Mesendoderm (in vitro differentiated cells): ENCODE data around the gene DCXR.
"Not testable (repeated sequence)": the region's sequence is repeated elsewhere in the genome, so short reads cannot be mapped to it uniquely, and the experiment has no call there.

ENCODE experiments used
- DNase-seq: peaks from one replicate; pipeline ENCODE4 v3.0.0; 2013
- H2AK5ac ChIP-seq: 2 replicates; pipeline ENCODE4 v1.6.1; 2013; ENCODE audit warnings: low read length, inconsistent platforms
- H2BK120ac ChIP-seq: 2 replicates; pipeline ENCODE4 v1.6.1; 2013; ENCODE audit warnings: low read depth, mild to moderate bottlenecking, low read length, moderate library complexity, mixed read lengths
- H2BK15ac ChIP-seq: replicated peaks from 2 replicates; pipeline ENCODE4 v1.6.1; 2013; ENCODE audit warnings: low read depth, mild to moderate bottlenecking, moderate library complexity
- H2BK5ac ChIP-seq: 2 replicates; pipeline ENCODE4 v1.6.1; 2013; ENCODE audit warnings: low read length, inconsistent platforms
- H3K18ac ChIP-seq: 2 replicates; pipeline ENCODE4 v1.6.1; 2013; ENCODE audit warnings: mild to moderate bottlenecking, low read length, mixed read lengths
- H3K23ac ChIP-seq: one replicate; pipeline ENCODE4 v1.6.1; 2013; ENCODE audit warnings: low read length
- H3K27ac ChIP-seq: 2 replicates; pipeline ENCODE4 v1.5.1; 2013; ENCODE audit warnings: low read depth, mild to moderate bottlenecking, inconsistent platforms, low read length, moderate library complexity
- H3K27me3 ChIP-seq: 2 replicates; pipeline ENCODE4 v1.6.1; 2013; ENCODE audit warnings: low read length, control low read depth, mild to moderate bottlenecking, inconsistent platforms; ENCODE audit not compliant: insufficient read depth, poor library complexity
- H3K36me3 ChIP-seq: 2 replicates; pipeline ENCODE4 v1.6.1; 2013; ENCODE audit warnings: low read length, inconsistent platforms; ENCODE audit not compliant: control insufficient read depth, insufficient read depth
- H3K4ac ChIP-seq: one replicate; pipeline ENCODE4 v1.6.1; 2013; ENCODE audit warnings: low read depth, mild to moderate bottlenecking, low read length, moderate library complexity
- H3K4me1 ChIP-seq: 2 replicates; pipeline ENCODE4 v1.6.1; 2013; ENCODE audit warnings: low read depth, low read length, inconsistent platforms; ENCODE audit not compliant: control insufficient read depth
- H3K4me2 ChIP-seq: 2 replicates; pipeline ENCODE4 v1.6.1; 2013; ENCODE audit warnings: low read length
- H3K4me3 ChIP-seq: 2 replicates; pipeline ENCODE4 v1.5.1; 2013; ENCODE audit warnings: mild to moderate bottlenecking, low read length
- H3K56ac ChIP-seq: one replicate; pipeline ENCODE4 v1.6.1; 2013; ENCODE audit warnings: low read length
- H3K79me1 ChIP-seq: 2 replicates; pipeline ENCODE4 v1.6.1; 2013; ENCODE audit warnings: low read length, inconsistent platforms
- H3K79me2 ChIP-seq: 2 replicates; pipeline ENCODE4 v1.6.1; 2013; ENCODE audit warnings: mild to moderate bottlenecking, low read length; ENCODE audit not compliant: control insufficient read depth, insufficient read depth
- H3K9ac ChIP-seq: 2 replicates; pipeline ENCODE4 v1.6.1; 2013; ENCODE audit warnings: low read length, inconsistent platforms
- H4K5ac ChIP-seq: one replicate; pipeline ENCODE4 v1.6.1; 2013; ENCODE audit warnings: low read length
- H4K8ac ChIP-seq: one replicate; pipeline ENCODE4 v1.6.1; 2013; ENCODE audit warnings: low read depth, mild to moderate bottlenecking, control low read depth, low read length, moderate library complexity
- WGBS: extraction: QIAGEN DNeasy Blood & Tissue Kit; methylation state at CpG from one replicate; pipeline ENCODE4 v1.1.7; 2013; ENCODE audit warnings: low lambda C conversion rate, missing lambda C conversion rate; ENCODE audit not compliant: insufficient coverage; ENCODE audit errors: extremely low coverage; 5-methylcytosine and 5-hydroxymethylcytosine counted together

Gene DCXR

GRCh38 chr17:82041144-82041814 is 3.8 kb upstream of the DCXR start:
- DNase-seq: no peak
- H3K79me2 ChIP-seq: no peaks in the 10 kb centered on the region
- no peak overlapping the region for H4K5ac ChIP-seq
- WGBS: no CpG with 5 or more reads among the region's 17 CpGs
- no peak overlapping the region for H3K23ac ChIP-seq
- no peak overlapping the region for H2AK5ac ChIP-seq
- H4K8ac ChIP-seq: no peak overlapping the region
- no peak overlapping the region for H3K18ac ChIP-seq
- H3K4me2 ChIP-seq: no peak overlapping the region
- H3K27ac ChIP-seq: no peak overlapping the region
- no peak overlapping the region for H3K56ac ChIP-seq
- H3K79me1 ChIP-seq: no peaks in the 10 kb centered on the region
- no peak overlapping the region for H3K9ac ChIP-seq
- H3K4ac ChIP-seq: no peak overlapping the region
- H3K4me1 ChIP-seq: no peaks in the 10 kb centered on the region
- no peaks in the 10 kb centered on the region for H3K36me3 ChIP-seq
- H3K27me3 ChIP-seq: no peaks in the 10 kb centered on the region
- no peak overlapping the region for H2BK15ac ChIP-seq
- no peak overlapping the region for H2BK5ac ChIP-seq
- H3K4me3 ChIP-seq: no peak overlapping the region
- H2BK120ac ChIP-seq: no peak overlapping the region

GRCh38 chr17:82039695-82040299 is 2.3 kb upstream of the DCXR start:
- H3K79me2 ChIP-seq: no peaks in the 10 kb centered on the region
- H4K5ac ChIP-seq: no peak overlapping the region
- no peak overlapping the region for H2BK120ac ChIP-seq
- no peak overlapping the region for H2AK5ac ChIP-seq
- H3K56ac ChIP-seq: no peak overlapping the region
- no peak for DNase-seq
- H3K27me3 ChIP-seq: no peaks in the 10 kb centered on the region
- H3K36me3 ChIP-seq: no peaks in the 10 kb centered on the region
- H2BK15ac ChIP-seq: no peak overlapping the region
- no peak overlapping the region for H3K23ac ChIP-seq
- WGBS: no CpG with 5 or more reads among the region's 8 CpGs
- no peak overlapping the region for H3K4ac ChIP-seq
- H3K18ac ChIP-seq: no peak overlapping the region
- H3K9ac ChIP-seq: no peak overlapping the region
- no peak overlapping the region for H4K8ac ChIP-seq
- H3K4me2 ChIP-seq: no peak overlapping the region
- no peak overlapping the region for H3K27ac ChIP-seq
- H3K4me1 ChIP-seq: no peaks in the 10 kb centered on the region
- H3K4me3 ChIP-seq: no peak overlapping the region
- no peaks in the 10 kb centered on the region for H3K79me1 ChIP-seq
- no peak overlapping the region for H2BK5ac ChIP-seq

GRCh38 chr17:82038796-82039409 is 1.4 kb upstream of the DCXR start:
- H3K4me3 ChIP-seq, H3K79me2 ChIP-seq, H4K5ac ChIP-seq, H2AK5ac ChIP-seq, H3K36me3 ChIP-seq, H2BK5ac ChIP-seq, H3K4me2 ChIP-seq, H2BK15ac ChIP-seq, H3K4ac ChIP-seq, DNase-seq, H2BK120ac ChIP-seq, H3K9ac ChIP-seq, H3K27me3 ChIP-seq, H3K27ac ChIP-seq, H3K23ac ChIP-seq, H3K18ac ChIP-seq, H3K79me1 ChIP-seq, H3K56ac ChIP-seq, H3K4me1 ChIP-seq, H4K8ac ChIP-seq: not testable (repeated sequence)
- no CpG with 5 or more reads among the region's 16 CpGs for WGBS

- WGBS: no CpG with 5 or more reads among the region's 10 CpGs
- Histone ChIP-seq H3K4me3 (no peak overlapping the region), H3K27ac (no peak overlapping the region)
Observed at GRCh38 chr17:82037889-82038195, 345 bp upstream of the DCXR start.

GRCh38 chr17:82036634-82037091 is 834 bp downstream of the DCXR start:
- H4K8ac ChIP-seq: no peak overlapping the region
- H3K79me1 ChIP-seq: no peaks in the 10 kb centered on the region
- no peak overlapping the region for H3K27ac ChIP-seq
- H3K23ac ChIP-seq: peak overlapping the region; percentile 45
- peak overlapping the region; percentile 38 for H3K4me3 ChIP-seq
- no peak overlapping the region for H2BK120ac ChIP-seq
- H3K4me2 ChIP-seq: peak overlapping the region; percentile 96
- no peaks in the 10 kb centered on the region for H3K79me2 ChIP-seq
- H3K27me3 ChIP-seq: no peaks in the 10 kb centered on the region
- no peak for DNase-seq
- no peak overlapping the region for H4K5ac ChIP-seq
- no peak overlapping the region for H3K18ac ChIP-seq
- no peak overlapping the region for H2BK15ac ChIP-seq
- H3K4ac ChIP-seq: no peak overlapping the region
- no peak overlapping the region for H2BK5ac ChIP-seq
- peak overlapping the region; percentile 89 for H3K9ac ChIP-seq
- peak overlapping the region; percentile 91 for H3K56ac ChIP-seq
- WGBS: no CpG with 5 or more reads among the region's 23 CpGs
- H3K4me1 ChIP-seq: no peaks in the 10 kb centered on the region
- H3K36me3 ChIP-seq: no peaks in the 10 kb centered on the region
- H2AK5ac ChIP-seq: no peak overlapping the region

More at GRCh38 chr17:82037889-82038195, 345 bp upstream of the DCXR start:
- Histone ChIP-seq H3K4ac (no peak overlapping the region), H3K56ac (no peak overlapping the region), H2BK15ac (no peak overlapping the region), H3K79me2 (no peaks in the 10 kb centered on the region), H2BK5ac (no peak overlapping the region), H3K36me3 (no peaks in the 10 kb centered on the region), H4K8ac (no peak overlapping the region), H4K5ac (no peak overlapping the region), H3K23ac (no peak overlapping the region), H2AK5ac (no peak overlapping the region), H3K18ac (no peak overlapping the region), H2BK120ac (no peak overlapping the region), H3K9ac (no peak overlapping the region), H3K4me1 (no peaks in the 10 kb centered on the region), H3K27me3 (no peaks in the 10 kb centered on the region), H3K79me1 (no peaks in the 10 kb centered on the region), H3K4me2 (peak overlapping the region; percentile 3)
- DNase-seq: no peak
